ENCODE data around the gene CAPN11. TPM values are rescaled to one million over a fixed set of nuclear protein-coding genes. Genes with fewer than 3 reads are reported as not detected.

The CAPN11 gene
- total RNA-seq, 2 donors from 2014 or later, result 1.1 TPM; not detected in 1

DNA sequence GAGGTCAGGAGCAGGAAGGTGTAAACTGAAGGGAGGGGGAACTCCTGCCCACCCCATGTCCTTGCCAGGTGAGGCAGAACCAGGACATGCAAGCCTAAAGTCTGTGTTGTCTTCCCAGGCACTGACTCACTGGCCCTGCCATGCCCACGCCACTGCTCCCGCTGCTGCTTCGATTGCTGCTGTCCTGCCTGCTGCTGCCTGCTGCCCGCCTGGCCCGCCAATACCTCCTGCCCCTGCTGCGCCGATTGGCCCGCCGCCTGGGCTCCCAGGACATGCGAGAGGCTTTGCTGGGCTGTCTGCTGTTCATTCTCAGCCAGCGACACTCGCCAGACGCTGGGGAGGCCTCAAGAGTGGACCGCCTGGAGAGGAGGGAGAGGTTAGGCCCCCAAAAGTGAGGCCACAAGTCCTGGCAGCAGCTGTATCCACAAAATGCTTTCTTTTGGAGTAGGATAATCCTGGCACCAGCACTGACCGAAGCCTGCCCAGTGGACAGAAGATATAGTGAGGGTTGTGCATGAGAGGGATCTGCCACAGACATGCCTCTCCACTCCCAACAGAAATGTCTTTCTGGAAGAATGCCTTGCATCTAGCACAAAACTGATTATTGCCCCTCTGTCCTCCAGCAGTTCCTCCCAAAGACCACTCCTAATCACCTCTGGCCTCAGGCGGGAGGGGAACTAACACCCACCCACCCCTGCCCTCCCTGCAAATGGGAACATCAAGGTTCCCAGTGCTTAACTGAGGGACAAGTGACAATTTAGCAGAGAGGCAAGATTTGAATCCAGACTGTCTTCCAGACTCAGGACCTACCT is 58.9 kb downstream of the CAPN11 start:
- no peaks in the 10 kb centered on the region for H3K4me1 Mint-ChIP-seq
- ATAC-seq (replicated peaks), result no peak
- no peak overlapping the region for H3K4me3 Mint-ChIP-seq
- H3K36me3 Mint-ChIP-seq (ENCODE audit: low read depth), result no peaks in the 10 kb centered on the region
- no peak overlapping the region for H3K27ac Mint-ChIP-seq
- no peaks in the 10 kb centered on the region for H3K9me3 Mint-ChIP-seq
- H3K27me3 Mint-ChIP-seq, result peaks cover 3% of the 10 kb centered on the region

DNA sequence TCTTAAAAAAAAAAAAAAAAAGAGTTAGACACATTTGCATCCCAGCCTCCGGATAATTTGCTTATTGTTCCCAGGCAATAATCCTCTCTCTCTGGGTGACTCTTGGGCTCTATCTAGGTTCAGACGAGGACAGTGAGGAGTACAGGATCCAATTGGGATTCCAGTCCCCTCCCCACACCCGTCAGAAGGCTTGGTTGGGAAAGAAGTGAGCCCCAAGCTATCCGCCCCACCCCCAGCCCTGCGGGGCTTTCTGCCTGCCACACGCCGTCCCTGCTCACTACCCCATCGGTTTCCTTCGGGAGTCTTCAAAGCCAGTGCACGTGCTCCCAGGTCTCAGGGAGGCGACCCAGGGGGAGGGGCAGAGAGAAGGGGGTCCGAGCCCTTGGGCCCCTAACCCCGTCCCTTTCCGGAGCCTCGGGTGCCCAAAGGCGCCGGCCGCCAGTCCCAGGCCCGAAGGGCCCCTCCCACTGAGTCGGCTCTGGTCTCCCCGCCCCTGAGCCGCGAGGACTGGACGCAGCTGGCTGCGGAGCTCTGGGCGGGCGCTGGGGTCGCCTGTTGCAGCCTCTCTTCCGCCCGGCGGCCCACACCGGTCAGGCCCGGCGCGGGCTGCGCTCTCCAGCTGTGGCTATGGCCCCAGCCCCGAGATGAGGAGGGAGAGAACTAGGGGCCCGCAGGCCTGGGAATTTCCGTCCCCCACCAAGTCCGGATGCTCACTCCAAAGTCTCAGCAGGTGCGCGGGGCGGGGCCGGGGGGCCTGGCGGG is 60.6 kb downstream of the CAPN11 start:
- Mint-ChIP-seq H3K27me3 (peaks cover 3% of the 10 kb centered on the region), H3K27ac (no peak overlapping the region), H3K4me3 (peak overlapping the region; percentile 25), H3K4me1 (peaks cover 8% of the 10 kb centered on the region), H3K9me3 (no peaks in the 10 kb centered on the region), H3K36me3 (ENCODE audit: low read depth) (peaks cover under 1% of the 10 kb centered on the region)
- ATAC-seq (replicated peaks), result peak; percentile 9

DNA sequence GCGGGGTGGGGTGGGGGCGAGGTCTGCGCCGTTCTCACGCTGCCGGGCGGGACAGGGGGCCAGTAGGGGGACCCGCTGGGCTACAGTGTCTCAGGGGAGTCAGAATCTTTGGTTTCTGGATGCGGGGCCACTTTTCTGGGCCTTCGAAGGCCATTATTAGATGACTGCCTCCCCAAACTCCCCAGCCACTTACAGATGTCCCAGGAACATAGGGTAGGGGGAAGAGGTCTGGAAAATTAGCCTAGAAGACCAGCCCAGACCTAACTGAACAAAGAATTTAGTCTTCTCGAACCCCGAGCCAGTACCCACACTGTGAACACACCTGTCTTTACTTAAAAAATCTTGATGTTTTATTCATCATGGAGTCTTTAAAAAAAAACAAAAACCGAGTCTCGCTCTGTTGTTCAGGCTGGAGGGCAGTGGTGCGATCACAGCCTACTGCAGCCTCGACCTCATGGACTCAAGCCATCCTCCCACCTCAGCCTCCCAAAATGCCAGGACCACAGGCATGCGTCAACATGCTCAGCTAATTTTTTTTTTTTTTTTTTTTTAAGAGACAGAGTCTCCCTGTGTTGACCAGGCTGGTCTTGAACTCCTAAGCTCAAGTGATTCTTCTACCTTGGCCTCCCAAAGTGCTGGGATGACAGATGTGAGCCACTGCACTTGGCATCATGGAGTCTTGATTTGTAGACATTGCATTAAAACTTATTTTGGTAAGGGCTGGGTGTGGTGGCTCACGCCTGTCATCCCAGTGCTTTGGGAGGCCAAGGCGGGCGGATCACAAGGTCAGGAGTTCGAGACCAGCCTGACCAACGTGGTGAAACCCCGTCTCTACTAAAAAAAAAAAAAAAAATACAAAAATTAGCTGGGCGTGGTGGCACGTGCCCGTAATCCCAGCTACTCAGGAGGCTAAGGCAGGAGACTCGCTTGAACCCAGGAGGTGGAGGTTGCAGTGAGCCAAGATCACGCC is 61.5 kb downstream of the CAPN11 start:
- ATAC-seq (replicated peaks), result no peak
- peak overlapping the region; percentile 25 for H3K4me3 Mint-ChIP-seq
- H3K27me3 Mint-ChIP-seq, result peaks cover 3% of the 10 kb centered on the region
- H3K4me1 Mint-ChIP-seq, result peaks cover 16% of the 10 kb centered on the region
- H3K9me3 Mint-ChIP-seq, result no peaks in the 10 kb centered on the region
- H3K27ac Mint-ChIP-seq, result no peak overlapping the region
- peaks cover 8% of the 10 kb centered on the region for H3K36me3 Mint-ChIP-seq (ENCODE audit: low read depth)

DNA sequence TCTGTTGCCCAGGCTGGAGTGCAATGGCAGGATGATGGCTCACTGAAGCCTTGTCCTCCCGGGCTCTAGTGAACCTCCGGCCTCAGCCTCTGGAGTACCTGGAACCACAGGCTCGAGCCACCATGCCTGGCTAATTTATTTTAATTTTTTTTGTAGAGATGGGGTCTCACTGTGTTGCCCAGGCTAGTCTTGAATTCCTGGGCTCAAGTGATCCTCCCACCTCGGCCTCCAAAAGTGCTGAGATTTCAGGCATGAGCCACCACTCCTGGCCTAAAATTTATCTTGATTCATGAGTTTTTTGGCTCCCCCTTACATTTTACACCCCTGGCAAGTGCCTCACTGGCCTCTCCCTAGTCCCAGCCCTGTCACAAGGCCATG is 62.3 kb downstream of the CAPN11 start:
- no peaks in the 10 kb centered on the region for H3K9me3 Mint-ChIP-seq
- H3K27ac Mint-ChIP-seq, result peak overlapping the region; percentile 8
- peaks cover 3% of the 10 kb centered on the region for H3K27me3 Mint-ChIP-seq
- H3K36me3 Mint-ChIP-seq (ENCODE audit: low read depth), result peaks cover 8% of the 10 kb centered on the region
- no peak for ATAC-seq (replicated peaks)
- H3K4me1 Mint-ChIP-seq, result peaks cover 16% of the 10 kb centered on the region
- H3K4me3 Mint-ChIP-seq, result peak overlapping the region; percentile 1

DNA sequence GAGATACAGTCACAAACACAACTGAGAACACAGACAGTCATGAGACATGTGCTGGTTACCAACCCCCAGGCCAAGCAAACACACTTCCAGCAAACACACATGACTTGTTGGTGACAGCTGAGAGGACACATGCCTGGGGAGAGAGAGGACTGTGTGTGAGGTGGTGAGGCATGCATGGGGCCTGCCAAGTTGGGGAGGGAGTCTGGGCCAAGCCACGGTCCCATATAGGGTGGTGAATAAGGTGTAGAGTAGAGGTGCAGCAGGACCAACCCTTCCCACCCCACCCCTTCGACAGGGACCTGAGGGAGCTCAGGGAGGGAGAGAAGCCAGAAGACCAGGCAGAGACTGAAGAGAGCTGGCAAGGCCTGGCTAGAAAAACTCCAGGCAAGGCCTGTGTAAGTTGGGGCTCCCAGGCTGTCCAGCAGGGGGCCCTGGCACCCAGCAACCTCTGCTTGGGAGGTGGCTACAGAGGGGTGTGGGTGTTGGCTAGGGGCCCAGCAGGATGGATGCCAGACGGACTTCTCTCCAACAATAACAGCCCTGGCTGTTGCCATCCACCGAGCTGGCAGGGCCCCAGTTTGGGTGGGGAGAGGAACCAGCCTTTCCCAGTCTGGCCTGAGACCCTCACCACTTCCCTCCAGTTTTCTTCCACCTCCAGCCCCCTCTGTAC is 62.8 kb downstream of the CAPN11 start:
- Mint-ChIP-seq H3K27me3 (peaks cover 3% of the 10 kb centered on the region), H3K27ac (peak overlapping the region; percentile 8), H3K4me1 (peaks cover 16% of the 10 kb centered on the region), H3K36me3 (ENCODE audit: low read depth) (peaks cover 8% of the 10 kb centered on the region), H3K4me3 (peak overlapping the region; percentile 1), H3K9me3 (no peaks in the 10 kb centered on the region)
- ATAC-seq (replicated peaks), result peak; percentile 67

DNA sequence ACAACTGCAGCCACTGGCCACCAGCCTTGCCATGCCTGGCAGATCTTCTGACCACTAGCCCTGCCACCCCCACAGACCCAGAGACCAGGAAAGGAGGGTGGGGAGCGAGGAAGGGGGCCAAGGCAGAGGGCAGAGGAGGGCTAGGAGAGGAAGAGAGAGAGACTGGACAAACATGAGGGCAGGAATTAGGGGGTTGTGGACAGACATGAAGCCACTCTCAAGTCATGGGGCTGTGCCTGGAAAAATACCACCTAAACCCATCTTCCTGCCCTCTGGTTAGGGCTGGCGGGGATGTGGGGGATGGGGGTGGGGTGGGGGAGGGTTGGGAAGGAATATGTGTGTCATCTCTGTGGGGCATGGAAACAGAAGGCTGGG is 63.3 kb downstream of the CAPN11 start:
- H3K9me3 Mint-ChIP-seq, result no peaks in the 10 kb centered on the region
- ATAC-seq (replicated peaks), result no peak
- H3K27me3 Mint-ChIP-seq, result no peaks in the 10 kb centered on the region
- no peak overlapping the region for H3K27ac Mint-ChIP-seq
- peaks cover 16% of the 10 kb centered on the region for H3K4me1 Mint-ChIP-seq
- peaks cover 8% of the 10 kb centered on the region for H3K36me3 Mint-ChIP-seq (ENCODE audit: low read depth)
- H3K4me3 Mint-ChIP-seq, result peak overlapping the region; percentile 1

DNA sequence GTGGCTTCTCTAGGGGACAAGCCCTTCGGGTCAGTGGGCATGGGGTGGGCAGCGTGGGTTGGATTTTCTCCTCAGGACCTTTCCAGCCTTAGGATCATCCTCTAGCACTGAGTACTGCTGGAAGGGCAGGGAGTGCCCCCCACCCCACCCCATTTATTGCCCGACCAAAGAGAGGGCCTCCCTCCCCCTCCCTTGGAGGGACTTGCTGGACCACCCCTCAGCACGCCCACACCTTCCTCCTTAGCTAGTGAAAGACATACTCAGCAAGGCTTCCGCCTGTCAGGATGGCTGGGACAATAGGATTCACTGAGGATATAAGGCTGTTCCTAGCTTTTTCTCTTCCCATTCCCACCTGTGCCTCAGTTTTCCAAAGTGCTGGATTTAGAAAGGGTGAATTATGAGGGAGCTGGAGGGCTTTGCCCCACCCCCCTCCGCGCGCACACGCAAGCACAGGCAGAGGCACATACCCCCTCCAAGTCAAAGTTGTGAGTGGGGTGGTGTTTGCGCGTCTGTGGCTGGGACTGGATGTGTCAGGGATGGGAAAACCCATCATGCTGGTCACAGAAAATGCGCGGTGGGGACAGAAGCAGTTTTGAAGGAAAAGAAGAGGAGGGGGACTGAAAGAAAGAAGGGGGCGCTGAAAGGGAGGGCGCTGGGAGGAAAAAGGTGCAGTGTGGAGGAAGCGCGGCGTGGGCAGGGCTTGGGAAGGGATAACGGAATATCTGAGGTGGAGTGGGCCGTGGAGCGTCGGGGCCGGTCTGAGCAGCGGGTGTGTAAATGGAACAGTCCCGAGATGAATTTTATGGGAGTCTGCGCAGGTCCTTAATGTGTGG is 64.1 kb downstream of the CAPN11 start:
- Mint-ChIP-seq H3K9me3 (no peaks in the 10 kb centered on the region), H3K4me1 (peaks cover 16% of the 10 kb centered on the region), H3K36me3 (ENCODE audit: low read depth) (peaks cover 8% of the 10 kb centered on the region), H3K27me3 (no peaks in the 10 kb centered on the region), H3K4me3 (peak overlapping the region; percentile 92), H3K27ac (peak overlapping the region; percentile 42)
- ATAC-seq (replicated peaks), result peak; percentile 26

DNA sequence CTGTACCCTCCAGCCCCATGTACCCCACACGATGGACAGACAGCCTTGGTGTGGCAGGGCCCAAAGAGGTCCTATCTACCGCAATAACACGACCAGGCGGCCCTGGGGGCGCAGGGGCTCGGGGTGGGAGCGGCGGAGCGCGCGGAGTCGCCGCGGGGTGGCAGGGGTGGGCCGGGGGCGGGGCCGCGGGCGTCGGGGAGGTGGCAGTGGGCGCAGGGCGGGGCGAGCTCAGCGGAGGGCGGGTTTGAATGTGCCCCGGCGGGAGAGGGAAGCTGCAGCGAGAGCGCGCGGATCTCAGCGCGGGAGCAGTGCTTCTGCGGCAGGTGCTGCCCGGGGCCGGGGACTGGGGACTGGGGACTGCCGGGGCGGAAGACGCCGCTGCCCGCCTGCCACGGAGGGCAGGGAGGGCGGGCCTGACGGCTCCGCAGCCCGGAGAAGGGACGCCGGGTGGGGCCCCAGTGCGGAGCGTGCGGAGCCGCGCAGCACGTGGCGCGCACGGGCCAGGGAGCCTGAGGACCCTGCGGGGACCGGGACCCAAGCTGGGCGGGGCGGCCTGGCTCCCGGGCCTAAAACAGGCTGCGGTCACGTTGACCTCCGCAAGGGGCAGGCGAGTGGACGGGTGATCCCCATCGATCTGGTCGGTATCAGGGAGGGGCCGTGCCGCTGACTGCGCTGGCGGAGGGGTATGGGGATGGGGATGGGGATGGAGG is 64.9 kb downstream of the CAPN11 start, which contains the start of gene SLC29A1:
Gene SLC29A1, plus strand, starts transcription at position 277 of the 710 bp plus-strand sequence. CDS start 3,719 bp downstream, outside the sequence.
- peak; percentile 77 for ATAC-seq (replicated peaks)
- Mint-ChIP-seq H3K4me3 (peak within 1 kb of the TSS; percentile 92), H3K27me3 (no peaks in the 10 kb centered on the region), H3K27ac (peak within 1 kb of the TSS; percentile 80), H3K4me1 (peaks cover 16% of the 10 kb centered on the region), H3K9me3 (no peaks in the 10 kb centered on the region), H3K36me3 (ENCODE audit: low read depth) (peaks cover 8% of the 10 kb centered on the region)

DNA sequence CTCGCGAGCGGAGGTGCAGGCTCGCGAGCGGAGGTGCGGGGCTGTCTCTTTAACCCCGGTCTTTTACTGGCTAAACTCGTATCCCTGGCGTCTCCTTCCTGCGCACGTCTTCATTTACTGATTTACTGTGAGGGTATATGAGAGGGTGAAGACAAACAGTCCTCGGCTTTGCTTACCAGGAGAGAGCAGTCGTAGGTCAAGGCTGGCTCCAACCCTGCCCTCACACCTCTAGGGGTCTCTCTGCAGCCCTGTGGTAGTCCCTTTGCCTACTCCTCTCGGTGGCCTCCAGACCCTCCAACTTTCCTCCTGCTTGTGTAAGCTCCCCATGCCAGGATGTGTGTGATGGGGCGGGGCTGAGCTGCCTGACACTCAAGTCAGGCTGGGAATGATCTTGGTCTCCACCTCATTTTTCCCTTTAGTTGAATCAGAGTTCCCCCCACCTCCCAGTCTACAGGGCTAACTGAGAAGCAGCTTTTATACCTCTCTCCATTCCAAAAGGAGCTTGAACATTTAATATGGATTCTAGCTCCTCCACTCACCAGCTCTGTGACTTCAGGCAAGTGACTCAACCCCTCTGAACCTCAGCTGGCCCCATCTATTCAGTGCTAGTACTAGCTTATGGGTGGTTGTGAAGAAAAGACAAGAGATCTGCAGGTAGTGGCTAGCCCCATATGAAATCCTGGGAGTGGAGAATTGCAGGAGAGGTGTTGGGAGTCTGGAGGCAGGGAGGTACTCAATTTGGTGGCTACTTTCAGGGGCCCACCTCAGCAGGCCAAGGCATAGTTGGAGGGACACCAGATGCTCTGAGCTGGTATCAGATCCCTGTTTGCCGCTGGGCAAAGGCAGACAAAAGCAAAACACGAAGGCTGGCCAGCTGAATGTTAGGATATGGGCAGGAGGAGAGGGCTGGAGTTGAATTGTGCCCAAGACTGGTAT is 65.7 kb downstream of the CAPN11 start:
- no peaks in the 10 kb centered on the region for H3K9me3 Mint-ChIP-seq
- ATAC-seq (replicated peaks), result peak; percentile 22

DNA sequence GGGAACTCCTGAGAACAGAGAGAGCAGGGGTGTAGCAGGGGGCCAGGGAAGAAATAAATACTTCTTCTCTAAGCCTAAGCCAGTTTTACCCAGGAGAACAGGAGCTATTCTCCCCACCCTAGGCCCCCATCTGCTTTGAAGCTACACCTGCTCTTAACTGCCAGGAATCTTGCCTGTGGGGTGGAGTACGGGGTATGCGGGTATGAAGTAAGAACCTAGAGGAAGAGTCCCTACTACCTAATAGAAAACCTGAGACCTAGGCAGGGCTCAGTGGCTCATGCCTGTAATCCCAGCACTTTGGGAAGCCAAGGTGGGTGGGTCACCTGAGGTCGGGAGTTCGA is 66.3 kb downstream of the CAPN11 start:
- no peak for ATAC-seq (replicated peaks)
- Mint-ChIP-seq H3K36me3 (ENCODE audit: low read depth) (peaks cover 22% of the 10 kb centered on the region), H3K4me1 (peaks cover 16% of the 10 kb centered on the region), H3K4me3 (peak overlapping the region; percentile 92), H3K27me3 (no peaks in the 10 kb centered on the region), H3K9me3 (no peaks in the 10 kb centered on the region), H3K27ac (peak overlapping the region; percentile 80)

More for the DNA sequence above, 65.7 kb downstream of the CAPN11 start:
- peak overlapping the region; percentile 92 for H3K4me3 Mint-ChIP-seq
- peaks cover 16% of the 10 kb centered on the region for H3K36me3 Mint-ChIP-seq (ENCODE audit: low read depth)
- peaks cover 16% of the 10 kb centered on the region for H3K4me1 Mint-ChIP-seq
- no peaks in the 10 kb centered on the region for H3K27me3 Mint-ChIP-seq
- peak overlapping the region; percentile 80 for H3K27ac Mint-ChIP-seq

DNA sequence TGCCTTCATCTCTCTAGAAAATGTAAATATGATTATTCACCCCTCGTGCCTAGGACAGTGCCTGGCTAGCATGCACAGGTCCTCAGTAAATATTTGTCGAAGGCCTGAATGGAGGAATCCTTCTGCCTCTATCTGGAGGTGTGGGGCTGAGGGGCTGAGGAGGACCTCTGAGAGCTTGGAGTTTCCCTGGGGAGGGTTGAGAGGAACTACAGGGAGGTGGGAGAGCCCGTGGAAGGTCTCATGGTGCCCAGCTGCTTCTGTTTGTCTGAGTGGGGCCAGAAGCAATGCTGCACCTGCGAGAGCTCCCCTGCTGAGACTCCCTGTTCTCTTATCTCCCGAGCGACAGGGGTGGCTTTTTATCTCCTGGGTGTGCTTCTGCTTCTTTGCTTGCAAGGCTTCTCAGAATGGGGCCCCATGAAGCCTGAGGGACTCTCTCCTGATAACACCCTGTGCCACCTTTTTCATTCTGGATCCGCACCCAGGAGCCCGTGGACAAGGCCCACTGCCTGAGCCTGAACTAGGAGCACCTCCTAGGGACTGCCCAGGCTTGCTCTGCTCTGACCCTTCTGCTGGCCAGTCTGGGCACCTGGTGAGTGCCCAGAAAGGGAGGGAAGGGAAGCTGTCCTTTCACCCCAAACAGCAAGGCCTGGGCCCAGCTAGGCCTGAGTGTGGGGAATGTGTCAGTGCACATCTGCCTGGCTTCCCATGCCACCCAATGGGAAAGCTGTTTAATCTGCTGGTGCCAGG is 67.1 kb downstream of the CAPN11 start:
- H3K4me1 Mint-ChIP-seq, result peaks cover 16% of the 10 kb centered on the region
- no peak overlapping the region for H3K27ac Mint-ChIP-seq
- H3K27me3 Mint-ChIP-seq, result no peaks in the 10 kb centered on the region
- peaks cover 30% of the 10 kb centered on the region for H3K36me3 Mint-ChIP-seq (ENCODE audit: low read depth)
- no peaks in the 10 kb centered on the region for H3K9me3 Mint-ChIP-seq
- ATAC-seq (replicated peaks), result no peak
- H3K4me3 Mint-ChIP-seq, result peak overlapping the region; percentile 92
